H1 (cell line): ENCODE measurements around the gene ASXL1. TPM values are rescaled to one million over a fixed set of nuclear protein-coding genes. Genes with fewer than 3 reads are reported as not detected.

Experiments
- CTCF ChIA-PET: fragments of 300-600 bp; sonication (Branson Sonifier 250); formaldehyde crosslinking; loops from one replicate; lab custom pipeline; 2021; ENCODE audit not compliant: partially characterized antibody; lab: Charles Lee
- POLR2A ChIA-PET: fragments of 300-600 bp; sonication (Branson Sonifier 250); formaldehyde crosslinking; loops from one replicate; lab custom pipeline; 2021; ENCODE audit warnings: inconsistent platforms; ENCODE audit not compliant: partially characterized antibody; lab: Charles Lee
- DNase-seq, 2 experiments: peaks; one replicate each; pipeline versions ENCODE4 v3.0.0 to v3.0.0-alpha.2; 2010 to 2022; ENCODE audit warnings: low spot score in 2 of 2, low read depth in 1 of 2, mixed read lengths in 1 of 2
- FAIRE-seq: peaks from 2 replicates; lab custom pipeline; 2011; peaks lifted over from hg19 to GRCh38; lab: Jason Lieb, UNC
- H2AFZ ChIP-seq: 2 replicates; pipeline ENCODE4 v1.8.1; 2012; ENCODE audit warnings: low read length, inconsistent platforms
- H2AK5ac ChIP-seq: 2 replicates; pipeline ENCODE4 v1.6.1; 2013; ENCODE audit warnings: low read depth, low read length
- H2BK120ac ChIP-seq: replicated peaks from 2 replicates; pipeline ENCODE3; 2013; ENCODE audit warnings: low read depth, low read length, inconsistent platforms
- H2BK12ac ChIP-seq: 2 replicates; pipeline ENCODE4 v1.6.1; 2013; ENCODE audit warnings: low read depth, low read length
- H2BK15ac ChIP-seq: 2 replicates; pipeline ENCODE4 v1.6.1; 2013; ENCODE audit warnings: low read length
- H2BK20ac ChIP-seq: 2 replicates; pipeline ENCODE4 v1.6.1; 2013; ENCODE audit warnings: low read length
- H2BK5ac ChIP-seq: 2 replicates; pipeline ENCODE4 v1.6.1; 2013; ENCODE audit warnings: low read depth, low read length
- H3K14ac ChIP-seq: 2 replicates; pipeline ENCODE4 v1.6.1; 2013; ENCODE audit warnings: inconsistent platforms; ENCODE audit not compliant: insufficient read length
- H3K18ac ChIP-seq: 2 replicates; pipeline ENCODE4 v1.6.1; 2013; ENCODE audit warnings: low read length; ENCODE audit errors: extremely low read depth
- H3K23ac ChIP-seq: 2 replicates; pipeline ENCODE4 v1.6.1; 2013; ENCODE audit warnings: inconsistent platforms; ENCODE audit not compliant: insufficient read length
- H3K23me2 ChIP-seq: 2 replicates; pipeline ENCODE4 v1.6.1; 2013; ENCODE audit warnings: low read depth, low read length
- H3K27ac ChIP-seq: 2 replicates; pipeline ENCODE4 v1.6.1; 2011; ENCODE audit warnings: low read depth, low read length, inconsistent platforms
- H3K27me3 ChIP-seq, 4 experiments: replicated peaks in 1 of 4; 1 replicate in 1 of 4; 2 replicates in 3 of 4; pipeline versions ENCODE4 v1.6.1 to v1.8.1; 2011 to 2013; ENCODE audit warnings: low read length in 3 of 4, mild to moderate bottlenecking in 3 of 4, inconsistent platforms in 2 of 4, mixed read lengths in 2 of 4, moderate library complexity in 1 of 4; ENCODE audit not compliant: control insufficient read depth in 3 of 4, insufficient read depth in 3 of 4; ENCODE audit errors: extremely low read depth in 1 of 4
- H3K36me3 ChIP-seq, 4 experiments: 2 replicates each; pipeline versions ENCODE4 v1.6.1 to v1.8.1; 2011 to 2013; ENCODE audit warnings: mild to moderate bottlenecking in 4 of 4, low read length in 3 of 4, moderate library complexity in 2 of 4, control low read depth in 1 of 4, inconsistent platforms in 1 of 4; ENCODE audit not compliant: insufficient read depth in 4 of 4, control insufficient read depth in 2 of 4
- H3K4ac ChIP-seq: replicated peaks from 2 replicates; pipeline ENCODE3; 2013; ENCODE audit warnings: low read length, low read depth, mixed read lengths, inconsistent platforms; ENCODE audit not compliant: insufficient read length
- H3K4me1 ChIP-seq, 4 experiments: replicated peaks in 1 of 4; 1 replicate in 1 of 4; 2 replicates in 3 of 4; pipeline versions ENCODE4 v1.6.1 to v1.8.1; 2011 to 2013; ENCODE audit warnings: low read length in 3 of 4, inconsistent platforms in 2 of 4, mixed read lengths in 1 of 4; ENCODE audit not compliant: insufficient read depth in 4 of 4, control insufficient read depth in 3 of 4
- H3K4me2 ChIP-seq, 2 experiments: 2 replicates each; pipeline versions ENCODE4 v1.6.1 to v1.8.1; 2011 to 2013; ENCODE audit warnings: low read depth in 2 of 2, low read length in 2 of 2, control low read depth in 1 of 2, inconsistent platforms in 1 of 2, mild to moderate bottlenecking in 1 of 2; ENCODE audit not compliant: insufficient read depth in 1 of 2
- H3K4me3 ChIP-seq, 4 experiments: fragments of 200-600, 300-600 bp in 1 of 4; sonication (generic), shearing (Covaris generic), sonication (Bioruptor Twin) in 1 of 4; 2 replicates each; pipeline versions ENCODE4 v1.5.1 to v1.8.1; 2011 to 2016; ENCODE audit warnings: low read length in 4 of 4, low read depth in 3 of 4, control low read depth in 2 of 4, inconsistent platforms in 2 of 4, mild to moderate bottlenecking in 2 of 4, mixed read lengths in 1 of 4, moderate library complexity in 1 of 4; ENCODE audit not compliant: insufficient read depth in 2 of 4; ENCODE audit errors: extremely low read depth in 1 of 4
- H3K56ac ChIP-seq: replicated peaks from 2 replicates; pipeline ENCODE3; 2013; ENCODE audit warnings: low read depth, mild to moderate bottlenecking, mixed read lengths, low read length, inconsistent platforms; ENCODE audit not compliant: insufficient read length
- H3K79me1 ChIP-seq: 2 replicates; pipeline ENCODE4 v1.6.1; 2013; ENCODE audit warnings: low read depth, low read length, control low read depth
- H3K79me2 ChIP-seq, 2 experiments: 2 replicates each; pipeline versions ENCODE4 v1.6.1 to v1.8.1; 2012 to 2013; ENCODE audit warnings: low read length in 2 of 2, mild to moderate bottlenecking in 2 of 2, inconsistent platforms in 1 of 2; ENCODE audit not compliant: insufficient read depth in 2 of 2, control insufficient read depth in 1 of 2
- H3K9ac ChIP-seq, 4 experiments: replicated peaks in 1 of 4; 1 replicate in 1 of 4; 2 replicates in 3 of 4; pipeline versions ENCODE4 v1.6.1 to v1.8.1; 2011 to 2013; ENCODE audit warnings: low read depth in 3 of 4, low read length in 3 of 4, control low read depth in 2 of 4, mild to moderate bottlenecking in 2 of 4, moderate library complexity in 2 of 4, inconsistent platforms in 1 of 4; ENCODE audit errors: extremely low read depth in 1 of 4
- H3K9me3 ChIP-seq, 2 experiments: 2 replicates each; pipeline versions ENCODE4 v1.6.1 to v1.8.1; 2012 to 2013; ENCODE audit warnings: mild to moderate bottlenecking in 2 of 2, moderate library complexity in 2 of 2, control low read depth in 1 of 2, inconsistent platforms in 1 of 2, low read depth in 1 of 2, low read length in 1 of 2, mixed read lengths in 1 of 2; ENCODE audit not compliant: insufficient read depth in 2 of 2
- H4K20me1 ChIP-seq, 2 experiments: replicated peaks in 1 of 2; 2 replicates each; pipeline versions ENCODE3 to v1.8.1; 2011 to 2013; ENCODE audit warnings: inconsistent platforms in 2 of 2, low read length in 2 of 2, mild to moderate bottlenecking in 1 of 2; ENCODE audit not compliant: insufficient read depth in 2 of 2, control insufficient read depth in 1 of 2
- H4K5ac ChIP-seq: 2 replicates; pipeline ENCODE4 v1.6.1; 2013; ENCODE audit warnings: low read length, low read depth, mixed read lengths, inconsistent platforms; ENCODE audit not compliant: insufficient read length
- H4K8ac ChIP-seq: 2 replicates; pipeline ENCODE4 v1.8.0; 2013; ENCODE audit warnings: mild to moderate bottlenecking, moderate library complexity, low read length, inconsistent platforms; ENCODE audit not compliant: insufficient read depth; ENCODE audit errors: extremely low read depth
- H4K91ac ChIP-seq: replicated peaks from 2 replicates; pipeline ENCODE3; 2013; ENCODE audit warnings: low read length, mixed read lengths, inconsistent platforms; ENCODE audit not compliant: insufficient read length
- ASH2L ChIP-seq: fragments of 200-600, 300-600 bp; sonication (generic); IDR thresholded peaks from one replicate; pipeline ENCODE4 v1.7.1; 2017; ENCODE audit warnings: low read length
- ATF2 ChIP-seq: IDR thresholded peaks from 2 replicates; pipeline ENCODE4 v1.6.1; 2012; ENCODE audit warnings: low read length, inconsistent platforms
- CREB1 ChIP-seq: IDR thresholded peaks from 2 replicates; pipeline ENCODE4 v1.6.1; 2012; ENCODE audit warnings: inconsistent platforms
- CTBP2 ChIP-seq: IDR thresholded peaks from 2 replicates; pipeline ENCODE4 v1.7.0; 2011; ENCODE audit warnings: borderline replicate concordance, mild to moderate bottlenecking, moderate library complexity, mixed read lengths, low read length; ENCODE audit not compliant: insufficient read depth, insufficient read length
- GTF2F1 ChIP-seq: IDR thresholded peaks from 2 replicates; pipeline ENCODE4 v1.6.1; 2012; ENCODE audit warnings: low read depth, low read length, improper control_type of control experiment, borderline replicate concordance
- POLR2AphosphoS5 ChIP-seq: IDR thresholded peaks from 2 replicates; pipeline ENCODE4 v1.6.1; 2011; ENCODE audit warnings: low read depth, low read length
- RXRA ChIP-seq: IDR thresholded peaks from 2 replicates; pipeline ENCODE4 v1.6.1; 2011; ENCODE audit warnings: low read depth, mild to moderate bottlenecking, low read length, moderate library complexity; ENCODE audit not compliant: insufficient read depth
- SP4 ChIP-seq: IDR thresholded peaks from 2 replicates; pipeline ENCODE4 v1.6.1; 2012; ENCODE audit warnings: low read length, inconsistent platforms
- TAF7 ChIP-seq: optimal IDR thresholded peaks from 2 replicates; pipeline ENCODE3; 2011; ENCODE audit warnings: low read depth, mild to moderate bottlenecking, inconsistent platforms, low read length, moderate library complexity, borderline replicate concordance
- YY1 ChIP-seq: IDR thresholded peaks from 2 replicates; pipeline ENCODE4 v1.6.1; 2011; ENCODE audit warnings: low read depth, mild to moderate bottlenecking, low read length
- ZNF274 ChIP-seq: IDR thresholded peaks from 2 replicates; pipeline ENCODE4 v1.7.0; 2012; ENCODE audit warnings: low read length, borderline replicate concordance; ENCODE audit errors: extremely low read depth
- WGBS, 2 experiments: shearing (Covaris generic) in 1 of 2; methylation state at CpG; one replicate each; pipeline versions ENCODE4 v1.1.6 to v1.1.7; 2013 to 2015; ENCODE audit warnings: low lambda C conversion rate in 2 of 2, mixed read lengths in 2 of 2, inconsistent platforms in 1 of 2, low coverage in 1 of 2, missing lambda C conversion rate in 1 of 2; ENCODE audit not compliant: insufficient replicate concordance in 2 of 2, insufficient coverage in 1 of 2, insufficient read length in 1 of 2; ENCODE audit errors: extremely low coverage in 1 of 2, missing lambda C conversion rate in 1 of 2; 5-methylcytosine and 5-hydroxymethylcytosine counted together
- polyA plus RNA-seq, 7 experiments: library from polyadenylated mRNA; depleted of rRNA in 3 of 7; stranded (reverse) in 5 of 7; unstranded in 2 of 7; fragments of >200 nt in 5 of 7; fragments of 200-250 nt in 2 of 7; gene quantifications; 1 replicate in 5 of 7; 2 replicates in 1 of 7; 4 replicates in 1 of 7; pipeline versions ENCODE4 v1.2.1 to v1.2.3, GENCODE V29; 2011 to 2013; ENCODE audit warnings: missing spikeins in 2 of 7, mixed read lengths in 2 of 7
- total RNA-seq: library from RNA; stranded (reverse); fragmentation: NEBNext Ultra II Directional; extraction: Animal tissue kit (Norgen Biotek cat#: 25700); gene quantifications from 2 replicates; pipeline ENCODE4 v1.2.1, GENCODE V29; 2021

The ASXL1 gene
- total and polyA plus RNA-seq, 2 of the 8 experiments (the other 6 are each of a cell fraction or from before 2014, with no cell fraction given): 10.6 to 26.5 TPM

GRCh38 chr20:32362901-32363364 is 4.8 kb downstream of the ASXL1 start:
- FAIRE-seq: no peak
- Histone ChIP-seq H3K79me2 (peaks cover 7 to 44% of the 10 kb centered on the region in 2 experiments), H2BK20ac (no peak overlapping the region), H4K5ac (no peak overlapping the region), H3K23me2 (no peaks in the 10 kb centered on the region; the same call in 1 of the 2 replicates), H3K27ac (no peak overlapping the region), H3K4me1 (peaks cover 0 to 3% (median 0%) of the 10 kb centered on the region in 4 experiments; a peak in 2 of 7 replicates), H4K91ac (no peak overlapping the region), H3K36me3 (0 out of 8 replicates have a peak, but pooled peaks cover 0 to 2% (median 0%) of the 10 kb centered on the region in 4 experiments), H2BK12ac (no peak overlapping the region), H4K8ac (no peak overlapping the region), H2AK5ac (no peak overlapping the region), H3K9me3 (no peaks in the 10 kb centered on the region; a peak in 1 of 4 replicates), H3K4me3 (no peak overlapping the region), H3K9ac (no peak overlapping the region), H3K56ac (no peak overlapping the region), H3K4ac (no peak overlapping the region), H2AFZ (no peak overlapping the region), H3K14ac (no peak overlapping the region), H2BK120ac (no peak overlapping the region), H2BK5ac (no peak overlapping the region), H3K23ac (no peak overlapping the region), H3K4me2 (no peak overlapping the region), H3K79me1 (no peaks in the 10 kb centered on the region), H3K27me3 (peaks cover 16 to 45% (median 37%) of the 10 kb centered on the region in 4 experiments), H3K18ac (no peak overlapping the region), H2BK15ac (no peak overlapping the region), H4K20me1 (peaks cover 38 to 45% of the 10 kb centered on the region in 2 experiments)
- TF ChIP-seq ASH2L (no peak), SP4 (no peak), GTF2F1 (no peak), TAF7 (no peak), CTBP2 (no peak), RXRA (no peak), ATF2 (no peak), POLR2AphosphoS5 (no peak), ZNF274 (no peak), YY1 (no peak), CREB1 (no peak)
- CTCF ChIA-PET: no interaction called here
- 86% methylated on average over 4 of the region's 4 CpGs; no CpG with 5 or more reads in 1 of the 2 experiments for WGBS, 2 experiments
- DNase-seq: no peak
- POLR2A ChIA-PET: interaction anchor here (0.6 kb wide), 1 partner anchor 121 kb away, joined by 3 read pairs; no protein-coding TSS in a partner anchor
